ENCODE data around the gene KLHL40. TPM values are rescaled to one million over a fixed set of nuclear protein-coding genes. Genes with fewer than 3 reads are reported as not detected.

The KLHL40 gene
- total RNA-seq, 1 donor from 2014 or later = 13.4 TPM

DNA sequence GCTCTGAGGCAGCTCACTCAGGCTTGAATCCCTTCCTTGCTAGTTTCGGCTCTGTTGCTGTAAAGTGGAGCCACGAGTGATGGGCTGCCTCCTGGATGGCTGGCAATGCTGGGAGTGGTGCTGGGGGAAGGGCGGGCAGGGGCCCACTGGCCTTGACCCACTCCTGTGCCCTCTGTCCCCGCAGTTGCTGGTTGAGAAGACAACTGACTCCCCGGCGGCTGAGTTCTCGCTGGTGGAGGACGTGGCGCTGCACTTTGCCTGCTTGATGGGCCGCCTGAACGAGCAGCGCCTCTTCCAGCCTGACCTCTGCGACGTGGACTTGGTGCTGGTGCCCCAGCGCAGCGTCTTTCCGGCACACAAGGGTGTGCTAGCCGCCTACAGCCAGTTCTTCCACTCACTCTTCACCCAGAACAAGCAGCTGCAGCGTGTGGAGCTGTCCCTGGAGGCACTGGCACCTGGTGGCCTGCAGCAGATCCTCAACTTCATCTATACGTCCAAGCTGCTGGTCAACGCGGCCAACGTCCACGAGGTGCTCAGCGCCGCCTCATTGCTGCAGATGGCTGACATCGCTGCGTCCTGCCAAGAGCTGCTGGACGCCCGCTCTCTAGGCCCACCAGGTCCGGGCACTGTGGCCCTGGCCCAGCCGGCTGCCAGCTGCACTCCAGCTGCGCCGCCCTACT is 27.1 kb upstream of the KLHL40 start:
- no peak for DNase-seq

DNA sequence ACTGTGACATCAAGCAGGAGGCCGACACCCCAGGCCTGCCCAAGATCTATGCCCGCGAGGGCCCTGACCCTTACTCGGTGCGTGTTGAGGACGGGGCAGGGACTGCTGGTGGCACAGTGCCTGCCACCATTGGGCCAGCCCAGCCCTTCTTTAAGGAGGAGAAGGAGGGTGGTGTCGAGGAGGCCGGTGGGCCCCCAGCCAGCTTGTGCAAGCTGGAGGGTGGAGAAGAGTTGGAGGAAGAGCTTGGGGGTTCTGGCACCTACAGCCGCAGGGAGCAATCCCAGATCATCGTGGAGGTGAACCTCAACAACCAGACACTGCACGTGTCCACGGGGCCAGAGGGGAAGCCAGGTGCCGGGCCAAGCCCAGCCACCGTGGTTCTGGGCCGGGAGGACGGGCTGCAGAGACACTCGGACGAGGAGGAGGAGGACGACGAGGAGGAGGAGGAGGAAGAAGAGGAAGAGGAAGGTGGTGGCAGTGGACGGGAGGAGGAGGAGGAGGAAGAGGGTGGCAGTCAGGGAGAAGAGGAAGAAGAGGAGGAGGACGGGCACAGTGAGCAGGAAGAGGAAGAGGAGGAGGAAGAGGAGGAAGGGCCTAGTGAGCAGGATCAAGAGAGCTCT is 26.5 kb upstream of the KLHL40 start:
- no peak for DNase-seq

DNA sequence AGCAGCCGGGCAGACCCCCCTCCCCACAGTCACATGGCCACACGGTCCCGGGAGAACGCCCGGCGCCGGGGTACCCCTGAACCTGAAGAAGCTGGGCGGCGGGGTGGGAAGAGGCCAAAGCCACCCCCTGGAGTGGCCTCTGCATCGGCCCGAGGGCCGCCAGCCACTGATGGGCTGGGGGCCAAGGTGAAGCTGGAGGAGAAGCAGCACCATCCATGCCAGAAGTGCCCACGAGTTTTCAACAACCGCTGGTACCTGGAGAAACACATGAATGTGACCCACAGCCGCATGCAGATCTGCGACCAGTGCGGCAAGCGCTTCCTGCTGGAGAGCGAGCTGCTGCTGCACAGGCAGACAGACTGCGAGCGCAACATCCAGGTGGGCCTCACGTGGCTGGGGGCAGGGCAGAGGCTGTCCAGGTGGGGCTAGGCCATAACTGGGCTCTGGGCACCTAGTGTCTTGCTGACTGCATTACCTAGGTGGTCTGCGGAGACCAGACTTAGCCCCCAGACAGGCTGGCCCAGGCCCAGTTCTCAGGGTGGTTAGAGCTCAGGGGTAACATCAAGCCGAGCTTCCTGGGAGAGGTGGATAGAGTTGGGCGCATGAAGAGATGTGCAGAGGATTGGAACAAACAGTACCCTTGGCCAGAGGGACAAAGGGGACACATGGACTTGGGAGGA is 25.7 kb upstream of the KLHL40 start:
- DNase-seq = no peak

DNA sequence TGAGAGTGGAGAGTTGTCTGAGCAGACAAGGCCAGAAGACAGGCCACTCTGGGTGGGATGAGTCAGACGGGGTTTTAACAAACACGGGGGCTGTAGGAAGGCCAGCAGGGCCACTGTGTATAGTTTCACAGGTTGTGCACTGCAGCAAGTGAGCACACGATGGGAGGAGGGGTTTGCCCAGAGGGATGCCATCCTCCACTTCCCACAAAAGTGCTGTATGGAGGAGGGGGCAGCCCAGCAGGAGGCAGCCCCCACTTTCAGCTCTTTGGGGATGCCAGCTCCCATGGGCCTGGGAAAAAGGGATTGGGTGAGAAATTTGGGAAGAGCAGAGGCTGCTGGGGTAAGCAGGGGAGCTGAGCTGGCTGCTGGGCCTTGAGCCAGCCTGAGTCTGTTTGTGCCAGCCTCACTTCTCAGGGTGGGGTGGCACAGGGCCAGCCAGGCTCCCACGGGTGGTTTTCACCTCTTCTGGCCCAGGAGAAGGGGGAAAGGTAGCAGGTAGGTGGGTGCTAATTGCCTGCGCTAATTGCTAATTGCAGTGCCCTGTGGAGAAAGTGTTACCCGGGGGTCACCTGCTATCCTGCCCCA is 25.1 kb upstream of the KLHL40 start:
- no peak for DNase-seq

DNA sequence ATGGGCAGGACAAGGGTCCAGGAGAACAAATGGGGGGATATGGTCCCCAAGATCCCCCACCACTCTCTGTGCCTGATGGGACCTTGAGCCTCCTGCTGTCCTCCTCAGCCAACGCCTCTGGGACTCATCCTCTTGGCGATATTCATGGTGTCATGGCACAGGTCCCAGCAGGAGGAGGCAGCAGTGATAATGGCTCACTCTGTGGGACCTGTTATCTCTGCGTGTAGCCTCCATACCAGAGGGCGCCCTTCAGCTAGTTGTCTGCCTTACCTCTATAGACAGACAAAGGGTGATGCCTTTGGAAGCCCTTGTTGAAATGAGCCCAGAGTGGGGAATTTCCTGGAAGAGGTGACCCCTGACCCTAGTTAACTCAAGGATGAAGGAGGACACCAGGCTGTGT is 24.4 kb upstream of the KLHL40 start:
- DNase-seq = no peak

DNA sequence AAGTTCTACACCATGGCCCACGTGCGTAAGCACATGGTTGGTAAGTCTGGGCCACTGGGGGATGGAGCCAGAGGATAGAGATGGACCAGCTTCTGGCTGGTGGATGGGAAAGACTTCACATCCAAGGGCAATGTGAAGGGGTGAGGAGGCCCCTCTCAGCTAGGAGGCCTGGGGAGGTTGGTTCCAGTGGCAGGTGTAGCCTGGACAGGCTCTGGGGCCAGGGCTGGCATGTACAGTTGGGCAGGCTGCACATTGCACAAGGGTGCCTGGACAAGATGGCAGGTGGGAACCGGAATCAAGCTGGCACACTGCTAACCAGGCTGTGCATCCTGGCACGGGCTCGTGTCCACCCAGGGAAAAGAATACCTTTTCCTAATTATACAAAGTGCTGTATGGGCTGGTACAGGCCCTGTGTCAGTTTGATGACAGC is 23.7 kb upstream of the KLHL40 start:
- no peak for DNase-seq

DNA sequence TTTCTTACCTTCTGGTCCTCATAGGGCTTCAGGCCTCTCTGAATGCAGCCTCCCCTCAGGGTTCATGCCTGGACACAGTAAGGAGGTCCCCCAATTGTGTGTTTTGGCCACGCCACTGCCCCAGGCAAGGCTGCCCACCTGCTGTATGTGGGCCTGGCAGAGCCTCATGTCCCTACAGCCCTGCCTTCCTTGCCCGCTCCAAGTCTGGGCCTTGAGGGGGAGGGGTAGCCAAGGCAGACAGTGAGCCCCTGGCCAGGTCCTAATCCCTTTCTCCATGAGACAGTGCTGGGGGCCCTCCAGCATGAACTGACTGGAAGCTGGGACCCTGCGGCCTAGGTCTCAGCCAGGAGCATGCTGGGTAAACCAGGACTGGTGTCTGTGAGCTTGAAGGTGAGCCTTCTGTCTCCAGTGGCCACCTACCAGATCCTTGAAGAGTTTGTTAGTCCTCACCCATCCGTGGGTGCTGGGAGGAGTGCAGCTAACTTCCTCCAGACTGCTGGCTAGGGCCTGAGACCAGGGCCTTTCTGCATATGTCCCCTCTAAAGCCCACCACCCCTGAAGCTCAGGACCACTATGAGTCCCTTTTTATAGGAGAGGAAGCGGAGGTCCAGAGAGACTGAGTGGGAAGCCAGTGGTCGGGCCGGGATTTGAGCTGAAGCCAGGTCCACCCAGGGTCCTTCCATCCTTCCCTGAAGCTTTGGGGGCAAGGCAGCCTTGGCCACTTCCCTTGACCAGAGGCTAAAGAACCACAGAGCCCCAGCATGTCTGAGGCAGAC is 23.1 kb upstream of the KLHL40 start:
- no peak for DNase-seq

DNA sequence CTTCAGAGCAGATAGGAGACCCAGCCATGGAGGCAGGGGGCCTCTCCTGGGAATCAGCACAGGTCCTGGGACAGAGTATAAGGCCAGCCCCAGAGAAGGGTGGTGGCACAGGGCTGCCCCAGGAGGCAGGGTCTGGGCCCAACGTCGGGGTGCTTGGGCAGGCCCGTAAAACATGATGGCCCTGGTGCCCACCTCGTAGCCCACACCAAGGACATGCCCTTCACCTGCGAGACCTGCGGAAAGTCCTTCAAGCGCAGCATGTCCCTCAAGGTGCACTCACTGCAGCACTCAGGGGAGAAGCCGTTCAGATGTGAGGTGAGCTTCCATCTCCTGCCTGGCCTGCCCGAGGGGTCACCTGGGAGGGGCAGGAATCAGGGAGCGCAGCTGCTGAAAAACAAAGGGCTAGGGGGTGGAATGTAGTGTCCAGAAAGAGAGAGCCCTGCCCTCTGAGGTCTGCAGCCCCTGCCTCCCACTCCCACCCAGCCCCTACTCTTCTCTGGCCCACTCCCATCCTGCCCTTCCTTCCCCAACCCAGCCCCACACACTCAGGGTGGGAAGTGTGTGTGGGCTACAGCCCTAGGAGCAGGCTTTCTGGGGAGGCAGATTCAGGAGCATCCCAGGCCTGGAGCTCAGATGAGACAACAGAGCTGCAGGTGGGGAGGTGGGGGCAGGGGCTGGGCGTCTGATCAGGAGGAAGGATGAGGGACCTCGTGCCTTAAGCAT is 22.4 kb upstream of the KLHL40 start:
- no peak for DNase-seq

DNA sequence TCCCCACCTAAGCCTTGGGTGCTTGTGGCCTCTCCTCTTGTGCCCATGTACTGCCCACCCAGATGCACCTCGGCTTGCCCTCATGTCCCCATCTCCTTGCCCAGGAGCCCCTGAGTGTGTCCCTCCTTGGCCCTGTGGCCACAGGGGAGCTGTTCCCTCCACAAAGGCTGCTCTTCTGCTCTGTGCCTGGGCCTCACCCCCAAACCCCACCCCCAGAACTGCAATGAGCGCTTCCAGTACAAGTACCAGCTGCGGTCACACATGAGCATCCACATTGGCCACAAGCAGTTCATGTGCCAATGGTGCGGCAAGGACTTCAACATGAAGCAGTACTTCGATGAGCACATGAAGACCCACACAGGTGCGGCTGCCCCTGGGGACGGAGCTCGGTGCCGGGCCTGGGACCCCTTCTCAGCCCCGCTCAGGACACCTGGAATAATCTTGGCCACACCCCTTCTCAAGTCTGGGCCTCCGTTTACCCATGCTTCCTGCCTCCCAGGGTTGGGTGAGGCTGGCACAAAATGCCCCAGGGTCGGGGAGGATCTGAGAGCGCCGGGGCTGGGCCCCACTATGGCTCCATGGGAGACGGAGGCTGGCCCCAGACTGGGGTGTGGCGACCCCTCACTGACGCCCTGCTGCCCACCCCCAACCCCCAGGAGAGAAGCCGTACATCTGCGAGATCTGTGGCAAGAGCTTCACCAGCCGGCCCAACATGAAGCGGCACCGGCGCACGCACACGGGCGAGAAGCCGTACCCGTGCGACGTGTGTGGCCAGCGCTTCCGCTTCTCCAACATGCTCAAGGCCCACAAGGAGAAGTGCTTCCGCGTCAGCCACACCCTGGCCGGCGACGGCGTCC is 21.5 kb upstream of the KLHL40 start:
- DNase-seq = no peak

DNA sequence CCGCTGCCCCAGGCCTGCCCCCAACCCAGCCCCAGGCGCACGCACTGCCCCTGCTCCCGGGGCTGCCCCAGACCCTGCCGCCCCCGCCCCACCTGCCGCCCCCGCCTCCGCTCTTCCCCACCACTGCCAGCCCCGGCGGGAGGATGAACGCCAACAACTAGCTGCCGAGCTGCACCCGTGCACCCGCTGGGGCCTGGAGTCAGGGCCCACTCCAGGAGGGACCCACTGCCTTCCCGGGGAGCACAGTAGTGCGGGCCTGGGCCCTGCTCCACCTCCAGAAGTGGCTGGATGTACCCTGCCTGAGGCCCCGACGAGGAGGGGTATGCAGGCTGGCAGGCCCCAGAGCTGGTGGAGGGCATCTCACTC is 20.9 kb upstream of the KLHL40 start:
- DNase-seq = no peak

DNA sequence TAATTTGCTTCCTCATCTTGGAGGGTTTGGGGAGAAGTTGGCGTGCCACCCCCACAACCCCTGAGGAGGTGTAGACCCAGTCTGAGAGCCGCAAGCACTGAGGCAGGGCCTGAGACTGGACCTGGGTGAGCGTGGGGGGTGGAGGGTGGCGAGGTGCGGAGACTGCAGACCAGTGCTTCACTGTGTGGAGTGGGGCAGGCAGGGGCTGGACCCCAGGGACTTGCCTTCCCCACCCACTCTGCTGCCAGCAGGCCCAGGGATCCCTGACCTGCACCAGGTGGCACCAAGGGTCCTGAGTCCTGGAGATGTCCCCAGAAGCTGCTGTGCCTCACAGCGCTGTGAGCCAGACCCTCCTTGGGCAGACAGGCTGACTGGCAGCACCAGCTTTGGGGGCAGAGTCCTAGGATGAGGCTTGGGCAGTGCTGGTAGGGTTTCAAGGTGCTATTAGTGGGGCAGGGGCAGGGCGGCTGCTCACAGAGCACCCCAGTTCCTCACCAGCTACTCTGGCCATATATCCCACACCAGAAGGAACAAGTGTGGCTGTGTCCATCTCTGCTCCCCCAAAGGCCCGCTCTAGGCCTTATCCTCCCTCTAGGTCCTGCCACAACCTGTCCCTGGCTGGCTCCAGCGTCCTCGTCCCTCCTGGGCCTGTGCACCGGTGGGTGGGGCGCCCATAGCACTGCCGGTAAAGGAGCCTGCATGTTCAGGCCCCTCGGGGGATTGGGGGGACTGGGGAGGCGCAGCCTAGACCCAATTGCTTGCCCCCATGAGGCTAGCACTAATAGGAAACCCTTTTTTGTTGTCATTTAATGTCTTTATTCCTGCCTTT is 20.1 kb upstream of the KLHL40 start:
- DNase-seq = no peak

DNA sequence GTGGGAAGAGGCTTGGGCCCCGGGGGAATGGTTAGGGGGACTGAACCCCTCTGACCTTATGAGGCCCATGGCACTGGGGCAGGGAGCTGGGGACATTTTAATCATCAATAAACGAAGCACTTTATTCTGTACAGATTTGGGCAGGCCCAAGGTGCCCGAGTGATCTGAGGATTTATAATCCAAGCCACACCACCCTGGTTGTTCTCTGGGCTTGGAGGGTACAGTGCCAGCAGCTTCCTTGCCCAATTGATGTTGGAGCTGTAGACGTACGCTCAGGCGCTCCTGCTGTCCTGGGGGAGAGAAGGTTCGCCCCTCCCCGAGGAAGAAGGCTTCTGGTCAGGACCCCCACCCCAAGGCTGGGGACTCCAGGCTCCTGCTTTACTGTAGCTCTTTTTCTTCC is 19.3 kb upstream of the KLHL40 start:
- DNase-seq = no peak

DNA sequence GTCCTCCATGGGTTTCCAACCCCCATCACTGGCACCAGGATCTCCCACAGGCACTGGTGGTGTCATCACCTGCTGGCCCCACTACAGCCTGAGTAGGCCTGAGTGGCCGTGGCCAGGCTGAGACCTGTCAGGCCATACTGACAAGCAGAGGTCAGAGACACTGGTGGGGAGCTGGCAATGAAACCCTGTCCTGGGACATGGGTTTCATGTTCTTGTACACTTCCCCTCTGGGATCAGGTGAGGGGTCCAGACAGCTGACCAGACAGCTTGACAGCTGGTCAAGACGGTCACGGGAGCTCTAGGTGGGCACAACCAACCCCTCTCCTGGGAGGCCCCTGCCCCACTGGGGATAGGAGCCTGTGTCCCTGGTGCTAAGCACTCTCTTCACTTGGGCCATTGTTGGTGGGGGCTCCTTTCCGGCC is 18.7 kb upstream of the KLHL40 start:
- DNase-seq = no peak

DNA sequence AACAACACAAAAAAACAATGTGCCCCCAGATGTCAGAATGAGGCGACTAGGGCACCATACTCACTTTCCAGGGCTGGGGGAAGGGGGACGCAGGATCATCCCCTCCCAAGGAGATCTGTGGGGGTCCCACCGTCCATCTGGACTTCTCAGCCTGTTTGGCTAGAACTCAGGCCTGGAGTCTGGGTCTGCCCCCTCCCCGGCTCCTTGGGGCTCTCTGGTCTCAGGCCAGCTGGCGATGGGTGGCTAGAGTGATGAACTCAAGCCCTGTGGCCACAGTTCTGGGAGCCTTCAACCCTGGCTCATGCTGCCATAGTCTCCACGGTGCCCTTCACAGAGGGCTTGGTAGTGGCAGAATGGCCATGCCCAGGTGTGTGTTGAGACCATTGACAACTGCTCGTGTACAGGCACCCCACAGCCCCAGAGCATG is 18.2 kb upstream of the KLHL40 start:
- no peak for DNase-seq

DNA sequence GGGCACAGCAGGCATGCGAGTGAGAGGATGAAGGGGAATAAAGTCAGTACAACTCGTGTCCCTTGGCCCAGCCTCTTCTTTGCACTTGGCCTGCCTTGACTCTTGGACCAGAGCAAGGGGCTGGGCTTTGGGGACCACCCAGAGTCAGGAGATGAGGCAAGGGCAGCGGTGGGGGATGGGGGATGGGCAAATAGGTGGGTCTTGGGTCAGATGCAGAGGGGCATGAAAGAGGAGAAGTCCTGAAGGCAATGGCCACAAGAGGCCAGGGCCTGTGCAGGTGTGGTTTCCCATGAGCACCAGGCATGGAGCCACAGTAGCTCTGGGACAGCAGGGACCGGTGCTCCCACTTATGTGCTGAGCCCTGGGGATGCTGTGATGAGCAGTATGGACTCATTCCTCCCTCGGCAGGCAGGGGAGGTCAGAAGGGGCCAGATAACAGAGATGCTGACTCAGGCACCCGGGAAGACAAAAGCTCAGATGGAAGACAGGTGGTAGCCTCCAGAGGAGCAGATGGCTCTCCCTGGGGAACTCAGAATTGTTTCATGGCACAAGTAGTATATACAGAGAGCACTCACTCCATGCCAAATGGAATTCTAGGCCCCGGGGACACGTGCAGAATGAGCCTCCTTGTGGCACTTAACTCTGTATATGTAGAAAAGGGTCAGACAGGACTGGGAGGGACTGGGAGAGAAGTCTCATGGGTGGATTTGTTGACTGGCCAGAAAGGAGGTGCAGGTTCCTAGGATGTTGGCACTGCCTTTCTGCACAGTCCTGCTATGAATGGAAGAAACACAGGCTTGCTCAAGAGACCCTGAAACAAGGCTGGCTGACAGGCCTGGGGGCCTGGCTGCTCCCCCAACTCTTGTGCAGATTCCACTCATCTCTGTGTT is 17.6 kb upstream of the KLHL40 start:
- peak; percentile 10 for DNase-seq

DNA sequence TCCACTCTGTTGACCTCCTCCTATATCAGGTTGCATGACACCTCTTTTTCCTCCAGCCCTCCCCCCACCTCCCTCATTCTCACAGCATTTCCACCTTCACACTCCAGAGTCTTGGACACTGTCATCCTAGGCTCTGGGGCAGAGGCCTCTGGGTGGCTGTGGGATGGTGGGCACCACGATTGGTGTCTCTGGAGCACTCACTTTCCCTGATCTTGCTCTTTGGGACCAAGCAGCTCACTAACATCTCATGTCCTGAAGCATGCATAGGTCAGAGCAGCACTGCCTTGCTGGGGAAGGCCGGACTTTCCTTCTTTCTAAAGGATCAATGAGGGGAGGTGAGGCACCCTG is 16.9 kb upstream of the KLHL40 start:
- DNase-seq = no peak

DNA sequence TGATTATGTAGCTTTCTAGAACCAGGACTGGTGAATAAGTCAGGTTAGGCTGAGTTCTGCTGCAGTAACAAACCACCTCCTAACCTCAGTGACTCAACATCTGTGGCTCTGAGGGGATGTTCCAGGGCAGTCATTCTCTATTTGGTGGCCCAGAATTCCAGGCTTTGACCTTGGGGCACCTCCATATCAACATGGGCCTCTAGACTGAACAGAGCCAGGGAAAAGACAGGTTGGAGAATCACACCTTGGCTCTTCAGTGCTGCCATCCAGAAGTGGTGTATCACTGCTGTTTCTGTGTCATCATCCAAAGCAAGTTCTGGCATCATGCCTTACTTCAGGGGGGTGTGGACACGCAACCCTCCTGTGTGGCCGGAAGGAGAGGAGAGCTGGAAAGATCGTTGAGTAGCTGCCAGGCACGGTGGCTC is 16.5 kb upstream of the KLHL40 start:
- no peak for DNase-seq

DNA sequence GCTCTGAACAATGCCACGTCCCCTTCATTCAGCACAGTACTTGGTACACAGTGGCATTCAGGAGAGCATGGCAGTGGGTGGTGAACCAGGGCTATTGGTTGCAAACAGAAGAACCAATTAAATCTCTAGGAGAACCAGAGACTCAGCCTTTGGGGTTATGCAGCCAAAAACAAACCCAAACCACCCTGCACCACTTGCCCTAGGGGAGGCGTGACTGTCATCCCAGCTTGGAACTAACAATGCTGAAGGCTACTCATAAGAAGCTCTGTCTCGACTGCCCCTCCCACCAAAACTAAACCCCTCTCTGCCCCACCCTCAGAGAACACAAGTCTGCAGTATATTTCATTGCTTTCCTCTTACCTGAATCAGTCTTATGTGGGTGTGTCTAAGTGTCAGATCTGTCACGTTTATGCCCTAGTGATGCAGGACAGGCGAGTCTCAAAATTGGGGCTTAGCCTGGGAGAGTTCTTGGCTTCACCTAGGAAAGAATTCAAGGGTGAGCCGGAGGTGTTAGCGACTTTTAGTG is 15.2 kb upstream of the KLHL40 start:
- no peak for DNase-seq

DNA sequence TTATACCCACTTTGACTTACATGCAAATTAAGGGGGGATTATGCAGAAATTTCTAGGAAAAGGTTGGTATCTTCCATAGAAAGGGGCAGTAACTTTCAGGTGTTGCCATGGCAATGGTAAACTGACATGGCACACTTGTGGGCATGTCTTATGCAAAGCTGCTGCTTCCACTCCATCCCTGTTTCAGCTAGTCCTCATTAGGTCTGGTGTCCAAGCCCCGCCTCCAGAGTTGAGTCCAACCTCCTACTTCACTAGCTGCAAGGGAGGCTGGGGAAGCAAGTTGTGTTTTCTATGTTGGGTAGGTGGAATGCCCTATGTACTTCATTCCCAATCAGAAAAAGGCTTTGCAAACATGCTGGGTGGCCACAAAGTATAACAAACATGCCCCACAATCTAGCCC is 14.7 kb upstream of the KLHL40 start:
- DNase-seq = no peak
